ENCODE measurements around the gene NUP93.
A peak's percentile ranks its signal among the peaks of the same experiment; 100 is the strongest.

NUP93 gene

GRCh38 chr16:56823081-56823733, 93.3 kb downstream of the NUP93 start:
- TF ChIP-seq JUND (IDR thresholded peaks at IDR 0.05; ENCODE audit: low read depth), result no peak
- DNase-seq (ENCODE audit: low read depth in 1 of 2, low spot score in 1 of 2), result no peak
- in situ Hi-C loops (cut with HindIII; ENCODE audit: low pct_unique_long_range_greater_than_20kb, low sequenced_read_pairs), result no loop called here

DNA sequence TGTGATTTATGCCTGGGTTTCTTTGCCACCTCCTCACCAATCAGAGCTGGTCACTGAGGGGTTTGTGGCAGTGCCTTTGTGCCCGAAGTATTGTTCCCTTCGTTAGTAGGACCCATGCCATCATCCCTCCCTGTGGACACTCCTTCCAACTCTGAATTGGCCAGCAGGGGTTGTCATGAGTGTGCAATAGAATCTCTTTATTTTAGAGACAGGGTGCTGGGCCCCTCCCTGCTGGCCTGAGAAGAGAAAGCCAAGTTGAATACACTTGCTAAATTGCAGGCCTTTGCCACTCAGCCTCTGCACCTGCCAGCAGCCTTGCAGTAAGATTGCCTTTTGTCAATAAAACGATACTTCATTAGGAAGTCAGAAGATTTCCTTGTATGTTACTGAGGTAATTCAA, 94.4 kb downstream of the NUP93 start:
- in situ Hi-C loops (cut with HindIII; ENCODE audit: low pct_unique_long_range_greater_than_20kb, low sequenced_read_pairs), result no loop called here
- no peak for TF ChIP-seq JUND (IDR thresholded peaks at IDR 0.05; ENCODE audit: low read depth)
- DNase-seq (ENCODE audit: low read depth in 1 of 2, low spot score in 1 of 2), result peak in 1 of 2 experiments; percentile 59

- no peak for TF ChIP-seq JUND (IDR thresholded peaks at IDR 0.05; ENCODE audit: low read depth)
- in situ Hi-C loops (cut with HindIII; ENCODE audit: low pct_unique_long_range_greater_than_20kb, low sequenced_read_pairs), result no loop called here
- no peak for DNase-seq (ENCODE audit: low read depth in 1 of 2, low spot score in 1 of 2)
Measured at GRCh38 chr16:56824804-56825203, 94.9 kb downstream of the NUP93 start.

- no peak for DNase-seq (ENCODE audit: low read depth in 1 of 2, low spot score in 1 of 2)
- in situ Hi-C loops (cut with HindIII; ENCODE audit: low pct_unique_long_range_greater_than_20kb, low sequenced_read_pairs), result no loop called here
- no peak for TF ChIP-seq JUND (IDR thresholded peaks at IDR 0.05; ENCODE audit: low read depth)
Measured at GRCh38 chr16:56825826-56826225, 95.9 kb downstream of the NUP93 start.

- TF ChIP-seq JUND (IDR thresholded peaks at IDR 0.05; ENCODE audit: low read depth), result no peak
- DNase-seq (ENCODE audit: low read depth in 1 of 2, low spot score in 1 of 2), result no peak
- in situ Hi-C loops (cut with HindIII; ENCODE audit: low pct_unique_long_range_greater_than_20kb, low sequenced_read_pairs), result no loop called here
Measured at GRCh38 chr16:56828647-56829046, 98.7 kb downstream of the NUP93 start.

DNA sequence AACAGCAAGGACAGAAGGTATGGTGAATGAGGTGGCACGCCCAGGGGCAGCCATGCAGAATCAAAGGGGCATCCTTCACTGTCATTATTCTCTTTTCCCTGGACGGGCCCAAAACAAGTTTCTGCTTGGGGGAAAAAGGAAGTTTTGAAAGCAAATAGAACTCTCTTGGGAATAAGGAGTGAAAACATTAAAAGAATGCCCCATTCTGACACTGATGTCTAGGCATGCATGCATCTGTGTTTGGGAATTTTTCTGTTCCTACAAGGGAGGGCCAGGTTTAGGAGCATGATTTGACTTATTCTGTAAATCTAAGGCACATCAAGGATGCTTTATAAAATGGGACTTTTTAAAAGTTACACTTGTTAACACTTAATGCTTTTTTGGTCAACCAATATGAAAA, 100.7 kb downstream of the NUP93 start:
- no peak for DNase-seq (ENCODE audit: low read depth in 1 of 2, low spot score in 1 of 2)
- TF ChIP-seq JUND (IDR thresholded peaks at IDR 0.05; ENCODE audit: low read depth), result no peak
- in situ Hi-C loops (cut with HindIII; ENCODE audit: low pct_unique_long_range_greater_than_20kb, low sequenced_read_pairs), result no loop called here

GRCh38 chr16:56832768-56833167, 102.8 kb downstream of the NUP93 start:
- in situ Hi-C loops (cut with HindIII; ENCODE audit: low pct_unique_long_range_greater_than_20kb, low sequenced_read_pairs), result no loop called here
- DNase-seq (ENCODE audit: low read depth in 1 of 2, low spot score in 1 of 2), result no peak
- no peak for TF ChIP-seq JUND (IDR thresholded peaks at IDR 0.05; ENCODE audit: low read depth)

DNA sequence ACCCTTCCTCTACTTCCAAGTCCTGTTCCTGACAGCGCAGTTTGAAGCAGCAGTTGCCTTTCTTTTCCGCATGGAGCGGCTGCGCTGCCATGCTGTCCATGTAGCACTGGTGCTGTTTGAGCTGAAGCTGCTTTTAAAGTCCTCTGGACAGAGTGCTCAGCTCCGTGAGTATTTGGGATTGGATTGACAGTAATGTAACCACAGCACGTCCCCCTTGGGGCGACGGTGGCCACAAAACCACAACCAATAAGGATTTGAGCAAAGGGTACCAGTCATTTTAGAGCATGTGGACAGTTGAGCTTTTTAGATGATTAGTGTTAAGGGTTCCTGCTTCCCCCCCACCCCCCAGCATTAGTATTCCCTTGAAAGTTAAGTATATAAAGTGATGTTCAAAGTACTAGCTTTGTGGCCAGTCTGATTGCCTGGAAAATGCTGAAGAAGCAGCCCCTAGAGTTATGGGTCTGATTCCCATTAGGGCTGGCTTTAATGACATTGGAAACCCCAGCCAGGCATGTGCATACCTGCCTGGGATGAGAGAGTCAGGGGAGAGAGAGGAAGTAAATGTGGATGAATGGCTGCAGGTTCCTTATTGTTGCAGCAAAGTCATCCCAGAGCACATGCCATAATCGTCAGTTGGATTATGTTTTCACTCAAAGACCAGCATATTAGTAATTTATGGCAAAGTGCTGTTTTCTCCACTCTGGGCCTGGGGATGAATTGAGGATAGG, 103.5 kb downstream of the NUP93 start:
- DNase-seq (ENCODE audit: low read depth in 1 of 2, low spot score in 1 of 2), result no peak
- in situ Hi-C loops (cut with HindIII; ENCODE audit: low pct_unique_long_range_greater_than_20kb, low sequenced_read_pairs), result no loop called here
- TF ChIP-seq JUND (IDR thresholded peaks at IDR 0.05; ENCODE audit: low read depth), result no peak

- in situ Hi-C loops (cut with HindIII; ENCODE audit: low pct_unique_long_range_greater_than_20kb, low sequenced_read_pairs), result no loop called here
- TF ChIP-seq JUND (IDR thresholded peaks at IDR 0.05; ENCODE audit: low read depth), result no peak
- DNase-seq (ENCODE audit: low read depth in 1 of 2, low spot score in 1 of 2), result no peak
Measured at GRCh38 chr16:56835320-56835719, 105.4 kb downstream of the NUP93 start.

DNA sequence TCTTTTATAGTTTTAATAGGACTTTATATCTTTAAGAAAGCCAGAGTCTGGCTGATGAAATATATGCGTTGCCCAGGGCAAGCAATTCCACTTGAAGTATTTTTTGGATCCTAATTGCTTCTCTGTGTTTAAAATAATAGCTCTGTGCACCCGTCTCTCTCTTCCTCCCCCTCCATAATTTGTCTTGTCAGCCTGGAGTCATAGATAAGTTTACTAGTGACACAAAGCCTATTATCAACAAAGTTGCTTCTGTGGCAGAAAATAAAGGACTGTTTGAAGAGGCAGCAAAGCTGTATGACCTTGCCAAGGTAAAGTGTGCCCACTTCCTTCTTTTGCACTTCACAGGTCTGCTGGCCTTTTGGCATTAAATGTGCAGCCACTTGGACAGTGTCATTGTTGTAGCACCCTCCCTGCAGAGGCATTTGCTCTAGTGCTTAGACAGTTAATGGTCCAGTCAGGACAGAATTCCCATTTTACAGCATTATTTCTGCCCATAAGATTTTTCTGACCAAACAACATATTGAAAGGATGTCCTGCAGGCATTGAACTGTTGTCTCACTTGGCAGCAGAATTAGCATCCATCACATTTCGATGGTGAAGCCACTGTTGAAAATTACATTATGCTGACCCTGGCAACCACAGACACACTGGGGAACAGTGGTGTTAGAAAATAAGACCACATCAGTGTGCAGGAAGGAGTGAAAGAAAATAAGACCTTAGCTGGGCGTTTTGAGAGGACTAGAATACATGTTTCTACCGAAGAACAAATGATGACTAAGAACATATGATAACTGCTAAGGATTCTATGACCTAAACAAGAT, 106.7 kb downstream of the NUP93 start:
- no peak for TF ChIP-seq JUND (IDR thresholded peaks at IDR 0.05; ENCODE audit: low read depth)
- DNase-seq (ENCODE audit: low read depth in 1 of 2, low spot score in 1 of 2), result no peak
- in situ Hi-C loops (cut with HindIII; ENCODE audit: low pct_unique_long_range_greater_than_20kb, low sequenced_read_pairs), result no loop called here

DNA sequence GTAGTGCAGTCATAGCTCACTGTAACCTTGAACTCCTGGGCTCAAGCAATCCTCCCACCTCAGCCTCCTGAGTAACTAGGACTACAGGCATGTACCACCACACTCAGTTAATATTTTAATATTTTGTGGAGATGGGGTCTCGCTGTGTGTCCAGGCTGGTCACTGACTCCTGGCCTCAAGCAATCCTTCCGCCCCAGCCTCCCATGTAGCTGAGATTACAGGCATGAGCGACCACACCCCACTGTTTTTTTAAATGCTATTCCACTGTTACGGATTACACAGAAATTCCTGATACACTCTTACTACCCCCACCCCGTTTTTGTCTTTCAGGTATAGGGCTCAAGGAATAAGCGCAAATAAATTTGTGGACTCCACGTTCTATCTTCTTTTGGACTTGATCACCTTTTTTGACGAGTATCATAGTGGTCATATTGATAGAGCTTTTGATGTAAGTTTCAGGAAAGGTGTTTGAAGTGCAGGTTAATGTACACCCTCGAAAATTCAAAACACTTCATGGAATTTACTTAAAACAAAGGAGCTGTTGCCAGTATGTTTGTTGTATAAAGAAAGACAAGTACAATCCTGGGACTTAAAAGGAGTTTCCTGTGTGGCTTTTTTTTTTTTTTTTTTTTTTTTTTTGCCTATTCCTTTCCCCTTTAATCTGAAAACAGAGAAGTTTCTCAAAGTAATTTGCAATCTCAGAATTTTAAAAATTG, 108.9 kb downstream of the NUP93 start:
- in situ Hi-C loops (cut with HindIII; ENCODE audit: low pct_unique_long_range_greater_than_20kb, low sequenced_read_pairs), result no loop called here
- no peak for DNase-seq (ENCODE audit: low read depth in 1 of 2, low spot score in 1 of 2)
- no peak for TF ChIP-seq JUND (IDR thresholded peaks at IDR 0.05; ENCODE audit: low read depth)

GRCh38 chr16:56841233-56841632, 111.3 kb downstream of the NUP93 start:
- in situ Hi-C loops (cut with HindIII; ENCODE audit: low pct_unique_long_range_greater_than_20kb, low sequenced_read_pairs), result no loop called here
- no peak for TF ChIP-seq JUND (IDR thresholded peaks at IDR 0.05; ENCODE audit: low read depth)
- no peak for DNase-seq (ENCODE audit: low read depth in 1 of 2, low spot score in 1 of 2)
